Suppressor macrophage treated with lipopolysaccharide for 4 hours (primary cell): Measurements from ENCODE around the gene PTPN21.
"Not testable (repeated sequence)": the region's sequence is repeated elsewhere in the genome, so short reads cannot be mapped to it uniquely, and the experiment has no call there.

Experiments used
- DNase-seq: peaks from one replicate; pipeline ENCODE4 v3.0.0-alpha.2; 2020

The PTPN21 gene

GRCh38 chr14:88551094-88551870 is 3.5 kb downstream of the PTPN21 start:
- peak; percentile 85 for DNase-seq

GRCh38 chr14:88550078-88550477 is 4.7 kb downstream of the PTPN21 start:
- DNase-seq = no peak

GRCh38 chr14:88547386-88547780 is 7.4 kb downstream of the PTPN21 start:
- no peak for DNase-seq

- no peak for DNase-seq
These were observed 8.0 kb downstream of the PTPN21 start for GRCh38 chr14:88546621-88547385.

- no peak for DNase-seq
These were observed 9.6 kb downstream of the PTPN21 start for GRCh38 chr14:88545256-88545655.

- DNase-seq = no peak
These were observed 11.7 kb downstream of the PTPN21 start for GRCh38 chr14:88542857-88543795.

GRCh38 chr14:88541324-88541723 is 13.5 kb downstream of the PTPN21 start:
- no peak for DNase-seq

GRCh38 chr14:88535813-88536212 is 19.0 kb downstream of the PTPN21 start:
- no peak for DNase-seq

- peak; percentile 56 for DNase-seq
These were observed 19.7 kb downstream of the PTPN21 start for GRCh38 chr14:88535149-88535548.

- DNase-seq = no peak
These were observed 21.7 kb downstream of the PTPN21 start for GRCh38 chr14:88533064-88533602.

GRCh38 chr14:88529889-88530288 is 24.9 kb downstream of the PTPN21 start:
- not testable (repeated sequence) for DNase-seq

- DNase-seq = no peak
These were observed 32.4 kb downstream of the PTPN21 start for GRCh38 chr14:88522393-88522792.

- no peak for DNase-seq
These were observed 33.0 kb downstream of the PTPN21 start for GRCh38 chr14:88521818-88522217.

- no peak for DNase-seq
These were observed 34.9 kb downstream of the PTPN21 start for GRCh38 chr14:88519907-88520306.

GRCh38 chr14:88518592-88519512 is 36.0 kb downstream of the PTPN21 start:
- no peak for DNase-seq

- DNase-seq = no peak
These were observed 37.9 kb downstream of the PTPN21 start for GRCh38 chr14:88516861-88517357.

- DNase-seq = no peak
These were observed 39.1 kb downstream of the PTPN21 start for GRCh38 chr14:88515499-88516221.

- no peak for DNase-seq
These were observed 47.6 kb downstream of the PTPN21 start for GRCh38 chr14:88507208-88507607.

GRCh38 chr14:88505621-88506020 is 49.2 kb downstream of the PTPN21 start:
- DNase-seq = no peak

- DNase-seq = no peak
These were observed 50.2 kb downstream of the PTPN21 start for GRCh38 chr14:88504602-88505001.
